HepG2 (cell line): ENCODE data around the gene HIGD1A. TPM values are rescaled to one million over a fixed set of nuclear protein-coding genes. Genes with fewer than 3 reads are reported as not detected.

Experiments used
- CREM ChIP-seq, 2 experiments: sonication (generic) in 1 of 2; formaldehyde crosslinking in 1 of 2; IDR thresholded peaks; 2 replicates each; pipeline versions ENCODE4 v1.4.0 to v1.6.1; 2016 to 2020; ENCODE audit warnings: antibody characterized with exemption in 1 of 2, mild to moderate bottlenecking in 1 of 2, missing genetic modification reagents in 1 of 2
- EP300 ChIP-seq, 3 experiments: sonication (generic) in 1 of 3; formaldehyde crosslinking in 1 of 3; IDR thresholded peaks; 2 replicates each; pipeline versions ENCODE4 v1.5.1 to v1.6.1; 2011 to 2020; ENCODE audit warnings: low read depth in 2 of 3, low read length in 2 of 3, borderline replicate concordance in 1 of 3, improper control_type of control experiment in 1 of 3, mild to moderate bottlenecking in 1 of 3, missing genetic modification reagents in 1 of 3, moderate library complexity in 1 of 3
- FOXA1 ChIP-seq, 2 experiments: fragments of 450-650 bp in 1 of 2; sonication (generic) in 1 of 2; formaldehyde crosslinking in 1 of 2; IDR thresholded peaks; 2 replicates each; pipeline versions ENCODE4 v1.4.0 to v1.6.1; 2016 to 2020; ENCODE audit warnings: missing genetic modification reagents in 1 of 2
- GATAD1 ChIP-seq: IDR thresholded peaks from 2 replicates; pipeline ENCODE4 v1.6.1; 2016; ENCODE audit warnings: missing genetic modification reagents, missing compliant biosample characterization
- HNRNPLL ChIP-seq: fragments of 200-400 bp; formaldehyde crosslinking; IDR thresholded peaks from 2 replicates; pipeline ENCODE4 v1.6.1; 2017; ENCODE audit warnings: mild to moderate bottlenecking, low read depth, low read length; ENCODE audit not compliant: poor library complexity, severe bottlenecking
- NR2F2 ChIP-seq: IDR thresholded peaks from 2 replicates; pipeline ENCODE4 v1.6.1; 2012; ENCODE audit warnings: low read depth, inconsistent platforms, borderline replicate concordance
- POGZ ChIP-seq: sonication (generic); formaldehyde crosslinking; IDR thresholded peaks from 2 replicates; pipeline ENCODE4 v1.4.0; 2020; ENCODE audit warnings: mild to moderate bottlenecking, missing genetic modification reagents
- RFX1 ChIP-seq: fragments of 450-650 bp; IDR thresholded peaks from 2 replicates; pipeline ENCODE4 v1.6.1; 2017
- SIN3A ChIP-seq: IDR thresholded peaks from 2 replicates; pipeline ENCODE4 v1.6.1; 2011; ENCODE audit warnings: low read depth, mild to moderate bottlenecking, control low read depth, low read length, borderline replicate concordance
- SYNCRIP ChIP-seq: fragments of 200-400 bp; formaldehyde crosslinking; IDR thresholded peaks from 2 replicates; pipeline ENCODE4 v1.6.1; 2018; ENCODE audit warnings: mild to moderate bottlenecking, low read depth, low read length; ENCODE audit not compliant: insufficient read depth
- TBX3 ChIP-seq: fragments of 450-650 bp; IDR thresholded peaks from 2 replicates; pipeline ENCODE4 v1.6.1; 2017; ENCODE audit warnings: antibody characterized with exemption, mild to moderate bottlenecking, inconsistent platforms, borderline replicate concordance
- TRIM24 ChIP-seq: sonication (generic); formaldehyde crosslinking; IDR thresholded peaks from 2 replicates; pipeline ENCODE4 v1.8.0; 2022; ENCODE audit warnings: mild to moderate bottlenecking, missing genetic modification reagents
- ZMAT3 ChIP-seq: sonication (generic); formaldehyde crosslinking; conservative IDR thresholded peaks from 2 replicates; pipeline ENCODE4 v1.7.0; 2021; ENCODE audit warnings: missing genetic modification reagents
- ZNF234 ChIP-seq: sonication (generic); formaldehyde crosslinking; conservative IDR thresholded peaks from 2 replicates; pipeline ENCODE4 v1.5.1; 2020; ENCODE audit warnings: mild to moderate bottlenecking, missing genetic modification reagents
- ZNF34 ChIP-seq: sonication (generic); formaldehyde crosslinking; IDR thresholded peaks from 2 replicates; pipeline ENCODE4 v1.4.0; 2020; ENCODE audit warnings: mild to moderate bottlenecking, missing genetic modification reagents, borderline replicate concordance
- ZNF430 ChIP-seq: sonication (generic); formaldehyde crosslinking; IDR thresholded peaks from 2 replicates; pipeline ENCODE4 v1.9.0; 2021; ENCODE audit warnings: mild to moderate bottlenecking, missing genetic modification reagents
- ZNF431 ChIP-seq: sonication (generic); formaldehyde crosslinking; IDR thresholded peaks from 2 replicates; pipeline ENCODE4 v1.9.0; 2022; ENCODE audit warnings: missing genetic modification reagents, low read depth, mild to moderate bottlenecking, borderline replicate concordance
- ZNF432 ChIP-seq: sonication (generic); formaldehyde crosslinking; IDR thresholded peaks from 2 replicates; pipeline ENCODE4 v1.5.0; 2020; ENCODE audit warnings: missing genetic modification reagents, mild to moderate bottlenecking, borderline replicate concordance
- ZNF768 ChIP-seq: sonication (generic); formaldehyde crosslinking; IDR thresholded peaks from 2 replicates; pipeline ENCODE4 v1.4.0; 2020; ENCODE audit warnings: missing genetic modification reagents
- ZNF772 ChIP-seq: sonication (generic); formaldehyde crosslinking; IDR thresholded peaks from 2 replicates; pipeline ENCODE4 v1.5.0; 2020; ENCODE audit warnings: mild to moderate bottlenecking, missing genetic modification reagents
- ZNF781 ChIP-seq: sonication (generic); formaldehyde crosslinking; IDR thresholded peaks from 2 replicates; pipeline ENCODE4 v1.5.1; 2020; ENCODE audit warnings: borderline replicate concordance, mild to moderate bottlenecking, missing genetic modification reagents; ENCODE audit errors: not compliant biosample characterization
- ZSCAN22 ChIP-seq: sonication (generic); formaldehyde crosslinking; IDR thresholded peaks from 2 replicates; pipeline ENCODE4 v1.4.0; 2020; ENCODE audit warnings: mild to moderate bottlenecking, missing genetic modification reagents
- polyA plus RNA-seq, 8 experiments: library from polyadenylated mRNA; depleted of rRNA in 3 of 8; stranded (reverse) in 7 of 8; unstranded in 1 of 8; fragments of >200 nt; fragmentation: Illumina TruSeq in 4 of 8; extraction: Trizol in 4 of 8; gene quantifications; 2 replicates each; pipeline versions ENCODE4 v1.2.1 to v1.2.3, GENCODE V29; 2011 to 2016; ENCODE audit warnings: low read depth in 4 of 8, missing spikeins in 1 of 8, mixed read lengths in 1 of 8; ENCODE audit not compliant: insufficient read depth in 1 of 8
- total RNA-seq, 5 experiments: library from RNA; depleted of rRNA; stranded (reverse); fragments of >200 nt; fragmentation: Illumina TruSeq; extraction: Trizol; gene quantifications; 2 replicates each; pipeline ENCODE4 v1.2.3, GENCODE V29; 2016; ENCODE audit warnings: low read depth in 1 of 5
- TF ChIP-seq, protein P1 (sequence below): sonication (generic); formaldehyde crosslinking; IDR thresholded peaks from 2 replicates; pipeline ENCODE4 v1.8.1; 2023; ENCODE audit warnings: missing genetic modification reagents, inconsistent platforms, borderline replicate concordance
- TF ChIP-seq, protein P2 (sequence below): conservative IDR thresholded peaks from 2 replicates; pipeline ENCODE4 v1.6.1; 2018; ENCODE audit warnings: missing genetic modification reagents
- TF ChIP-seq, protein P3 (sequence below): sonication (generic); formaldehyde crosslinking; IDR thresholded peaks from 2 replicates; pipeline ENCODE4 v1.9.0; 2022; ENCODE audit warnings: missing genetic modification reagents, mild to moderate bottlenecking, borderline replicate concordance

The HIGD1A gene
- total and polyA plus RNA-seq, 2 of the 13 experiments (the other 11 are each of a cell fraction or from before 2014, with no cell fraction given): 222 to 253 TPM

DNA sequence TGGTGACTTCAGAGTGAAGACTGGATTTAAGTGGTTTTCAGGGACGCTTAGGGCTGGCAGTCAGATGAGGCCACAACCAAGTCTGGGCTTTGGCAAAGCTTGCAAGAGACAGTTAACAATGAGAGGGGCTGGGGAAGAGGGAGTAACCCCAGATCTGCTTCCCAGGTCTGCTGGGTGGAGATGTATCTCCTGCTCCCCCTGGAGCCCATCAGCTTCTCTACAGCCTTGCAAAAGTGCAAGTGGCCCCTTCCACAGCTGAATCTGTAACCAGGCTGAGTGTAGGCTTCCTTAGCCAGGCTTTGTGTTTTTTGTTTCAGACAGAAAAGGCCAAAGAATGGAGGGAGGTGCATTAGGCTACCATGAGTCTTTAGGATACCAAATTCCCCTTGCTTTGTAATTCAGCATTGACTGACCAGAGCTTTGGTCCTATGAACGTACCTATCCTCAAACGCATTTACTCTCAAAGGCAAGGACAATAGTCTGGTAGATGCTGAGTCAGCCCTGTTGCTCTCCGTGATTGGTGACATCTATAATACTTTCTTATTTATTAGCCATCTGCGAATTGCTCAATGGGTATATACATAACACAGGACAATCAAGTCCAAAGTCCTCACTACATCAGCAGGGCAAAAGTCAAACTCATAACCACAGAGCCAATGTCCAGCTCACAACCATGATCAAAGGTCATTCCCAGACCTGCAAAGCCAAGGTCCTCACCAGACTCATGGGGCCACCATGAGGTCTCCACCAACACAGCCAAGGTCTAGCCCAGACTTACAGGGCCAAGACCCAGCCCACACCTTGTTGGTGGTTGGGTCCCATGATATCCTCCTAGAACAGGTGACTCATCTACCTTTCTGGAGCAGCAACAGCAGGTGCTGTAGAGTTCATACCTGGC is 48.4 kb downstream of the HIGD1A start (continued):
- TF ChIP-seq EP300 (IDR thresholded peaks at IDR 0.05; ENCODE audit: low read depth in 2 of 2, low read length in 2 of 2) (peak; percentile 80 to 92; a peak in 3 of 4 replicates), EP300 (CRISPR knock-in tag; IDR thresholded peaks at IDR 0.05; ENCODE audit: borderline replicate concordance) (peak; percentile 76), ZNF768 (CRISPR knock-in tag) (no peak), ZNF772 (no peak), ZNF431 (CRISPR knock-in tag) (no peak), CREM (IDR thresholded peaks at IDR 0.05) (peak; percentile 74), CREM (CRISPR knock-in tag; IDR thresholded peaks at IDR 0.05) (no peak), NR2F2 (peak; percentile 55), FOXA1 (IDR thresholded peaks at IDR 0.05) (no peak), FOXA1 (CRISPR knock-in tag; IDR thresholded peaks at IDR 0.05) (peak; percentile 50), ZNF432 (CRISPR knock-in tag) (no peak), ZNF34 (CRISPR knock-in tag) (no peak), GATAD1 (0 out of 2 replicates have a peak, but pooled peaks have one; percentile 29), ZMAT3 (no peak), HNRNPLL (no peak), TBX3 (peak; percentile 31; the same call in 1 of the 2 replicates), ZSCAN22 (CRISPR knock-in tag) (no peak), RFX1 (no peak), TRIM24 (CRISPR knock-in tag) (peak; percentile 92; the same call in 1 of the 2 replicates), ZNF430 (CRISPR knock-in tag) (peak; percentile 54; the same call in 1 of the 2 replicates), SIN3A (no peak), ZNF234 (CRISPR knock-in tag) (no peak), ZNF781 (no peak), POGZ (CRISPR knock-in tag) (peak; percentile 92), SYNCRIP (no peak)
- TF ChIP-seq, protein P1, sequence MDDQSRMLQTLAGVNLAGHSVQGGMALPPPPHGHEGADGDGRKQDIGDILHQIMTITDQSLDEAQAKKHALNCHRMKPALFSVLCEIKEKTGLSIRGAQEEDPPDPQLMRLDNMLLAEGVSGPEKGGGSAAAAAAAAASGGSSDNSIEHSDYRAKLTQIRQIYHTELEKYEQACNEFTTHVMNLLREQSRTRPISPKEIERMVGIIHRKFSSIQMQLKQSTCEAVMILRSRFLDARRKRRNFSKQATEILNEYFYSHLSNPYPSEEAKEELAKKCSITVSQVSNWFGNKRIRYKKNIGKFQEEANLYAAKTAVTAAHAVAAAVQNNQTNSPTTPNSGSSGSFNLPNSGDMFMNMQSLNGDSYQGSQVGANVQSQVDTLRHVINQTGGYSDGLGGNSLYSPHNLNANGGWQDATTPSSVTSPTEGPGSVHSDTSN (CRISPR knock-in tag): no peak
- TF ChIP-seq, protein P2, sequence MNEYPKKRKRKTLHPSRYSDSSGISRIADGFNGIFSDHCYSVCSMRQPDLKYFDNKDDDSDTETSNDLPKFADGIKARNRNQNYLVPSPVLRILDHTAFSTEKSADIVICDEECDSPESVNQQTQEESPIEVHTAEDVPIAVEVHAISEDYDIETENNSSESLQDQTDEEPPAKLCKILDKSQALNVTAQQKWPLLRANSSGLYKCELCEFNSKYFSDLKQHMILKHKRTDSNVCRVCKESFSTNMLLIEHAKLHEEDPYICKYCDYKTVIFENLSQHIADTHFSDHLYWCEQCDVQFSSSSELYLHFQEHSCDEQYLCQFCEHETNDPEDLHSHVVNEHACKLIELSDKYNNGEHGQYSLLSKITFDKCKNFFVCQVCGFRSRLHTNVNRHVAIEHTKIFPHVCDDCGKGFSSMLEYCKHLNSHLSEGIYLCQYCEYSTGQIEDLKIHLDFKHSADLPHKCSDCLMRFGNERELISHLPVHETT (CRISPR knock-in tag): no peak
- TF ChIP-seq, protein P3, sequence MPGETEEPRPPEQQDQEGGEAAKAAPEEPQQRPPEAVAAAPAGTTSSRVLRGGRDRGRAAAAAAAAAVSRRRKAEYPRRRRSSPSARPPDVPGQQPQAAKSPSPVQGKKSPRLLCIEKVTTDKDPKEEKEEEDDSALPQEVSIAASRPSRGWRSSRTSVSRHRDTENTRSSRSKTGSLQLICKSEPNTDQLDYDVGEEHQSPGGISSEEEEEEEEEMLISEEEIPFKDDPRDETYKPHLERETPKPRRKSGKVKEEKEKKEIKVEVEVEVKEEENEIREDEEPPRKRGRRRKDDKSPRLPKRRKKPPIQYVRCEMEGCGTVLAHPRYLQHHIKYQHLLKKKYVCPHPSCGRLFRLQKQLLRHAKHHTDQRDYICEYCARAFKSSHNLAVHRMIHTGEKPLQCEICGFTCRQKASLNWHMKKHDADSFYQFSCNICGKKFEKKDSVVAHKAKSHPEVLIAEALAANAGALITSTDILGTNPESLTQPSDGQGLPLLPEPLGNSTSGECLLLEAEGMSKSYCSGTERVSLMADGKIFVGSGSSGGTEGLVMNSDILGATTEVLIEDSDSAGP (CRISPR knock-in tag): no peak
